Measurements from ENCODE around the gene CXCR2.

- no peak for TF ChIP-seq POLR2A (IDR thresholded peaks at IDR 0.05)
- TF ChIP-seq, protein P1, sequence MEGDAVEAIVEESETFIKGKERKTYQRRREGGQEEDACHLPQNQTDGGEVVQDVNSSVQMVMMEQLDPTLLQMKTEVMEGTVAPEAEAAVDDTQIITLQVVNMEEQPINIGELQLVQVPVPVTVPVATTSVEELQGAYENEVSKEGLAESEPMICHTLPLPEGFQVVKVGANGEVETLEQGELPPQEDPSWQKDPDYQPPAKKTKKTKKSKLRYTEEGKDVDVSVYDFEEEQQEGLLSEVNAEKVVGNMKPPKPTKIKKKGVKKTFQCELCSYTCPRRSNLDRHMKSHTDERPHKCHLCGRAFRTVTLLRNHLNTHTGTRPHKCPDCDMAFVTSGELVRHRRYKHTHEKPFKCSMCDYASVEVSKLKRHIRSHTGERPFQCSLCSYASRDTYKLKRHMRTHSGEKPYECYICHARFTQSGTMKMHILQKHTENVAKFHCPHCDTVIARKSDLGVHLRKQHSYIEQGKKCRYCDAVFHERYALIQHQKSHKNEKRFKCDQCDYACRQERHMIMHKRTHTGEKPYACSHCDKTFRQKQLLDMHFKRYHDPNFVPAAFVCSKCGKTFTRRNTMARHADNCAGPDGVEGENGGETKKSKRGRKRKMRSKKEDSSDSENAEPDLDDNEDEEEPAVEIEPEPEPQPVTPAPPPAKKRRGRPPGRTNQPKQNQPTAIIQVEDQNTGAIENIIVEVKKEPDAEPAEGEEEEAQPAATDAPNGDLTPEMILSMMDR (IDR thresholded peaks at IDR 0.05) = no peak
Observed at GRCh38 chr2:218130822-218131221, 5.0 kb downstream of the CXCR2 start.
